Gastroesophageal sphincter (tissue), 3 donors: ENCODE measurements around the gene NANOS3.

Source experiments
- EP300 ChIP-seq: sonication (generic); formaldehyde crosslinking; IDR thresholded peaks from one replicate; pipeline ENCODE4 v1.6.1; 2017; ENCODE audit warnings: antibody characterized with exemption, mild to moderate bottlenecking
- POLR2A ChIP-seq, 2 donors: fragments of 450-650 bp; IDR thresholded peaks; one replicate each; pipeline ENCODE4 v1.6.1; 2017; ENCODE audit warnings: antibody characterized with exemption in 2 of 2, mild to moderate bottlenecking in 2 of 2, moderate library complexity in 1 of 2
- POLR2AphosphoS5 ChIP-seq: sonication (generic); formaldehyde crosslinking; IDR thresholded peaks from one replicate; pipeline ENCODE4 v1.6.1; 2017; ENCODE audit warnings: antibody characterized with exemption
- TF ChIP-seq, protein P1 (sequence below), 4 experiments: fragments of 200-600 bp in 2 of 4; fragments of 450-650 bp in 2 of 4; sonication (generic) in 1 of 4; IDR thresholded peaks; one replicate each; pipeline ENCODE4 v1.5.1; 2017 to 2019; ENCODE audit warnings: antibody characterized with exemption in 4 of 4, mild to moderate bottlenecking in 2 of 4, moderate library complexity in 2 of 4

DNA sequence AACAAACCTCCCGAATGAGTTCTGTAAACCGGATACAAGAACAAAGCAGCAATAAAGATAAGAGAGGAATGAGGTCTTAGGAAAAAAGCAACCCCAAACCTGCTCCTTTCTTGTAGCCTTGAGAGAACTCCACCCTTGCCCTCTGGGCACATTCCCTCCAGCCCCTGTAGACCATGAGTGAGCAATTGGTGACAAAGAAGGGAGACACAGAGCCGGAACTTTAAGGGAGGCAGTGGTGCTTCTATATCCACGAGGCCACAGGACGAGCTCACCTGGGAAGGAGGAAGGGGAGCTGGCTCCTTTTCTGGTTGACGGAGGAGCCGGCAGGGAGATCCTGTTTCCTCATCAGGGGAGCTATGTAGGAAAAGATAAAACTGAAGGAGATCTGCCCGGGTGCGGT is 15.9 kb downstream of the NANOS3 start:
- TF ChIP-seq, protein P1, sequence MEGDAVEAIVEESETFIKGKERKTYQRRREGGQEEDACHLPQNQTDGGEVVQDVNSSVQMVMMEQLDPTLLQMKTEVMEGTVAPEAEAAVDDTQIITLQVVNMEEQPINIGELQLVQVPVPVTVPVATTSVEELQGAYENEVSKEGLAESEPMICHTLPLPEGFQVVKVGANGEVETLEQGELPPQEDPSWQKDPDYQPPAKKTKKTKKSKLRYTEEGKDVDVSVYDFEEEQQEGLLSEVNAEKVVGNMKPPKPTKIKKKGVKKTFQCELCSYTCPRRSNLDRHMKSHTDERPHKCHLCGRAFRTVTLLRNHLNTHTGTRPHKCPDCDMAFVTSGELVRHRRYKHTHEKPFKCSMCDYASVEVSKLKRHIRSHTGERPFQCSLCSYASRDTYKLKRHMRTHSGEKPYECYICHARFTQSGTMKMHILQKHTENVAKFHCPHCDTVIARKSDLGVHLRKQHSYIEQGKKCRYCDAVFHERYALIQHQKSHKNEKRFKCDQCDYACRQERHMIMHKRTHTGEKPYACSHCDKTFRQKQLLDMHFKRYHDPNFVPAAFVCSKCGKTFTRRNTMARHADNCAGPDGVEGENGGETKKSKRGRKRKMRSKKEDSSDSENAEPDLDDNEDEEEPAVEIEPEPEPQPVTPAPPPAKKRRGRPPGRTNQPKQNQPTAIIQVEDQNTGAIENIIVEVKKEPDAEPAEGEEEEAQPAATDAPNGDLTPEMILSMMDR (IDR thresholded peaks at IDR 0.05): no peak
- TF ChIP-seq POLR2A (IDR thresholded peaks at IDR 0.05) (no peak), POLR2AphosphoS5 (no peak), EP300 (no peak)
